Astrocyte (in vitro differentiated cells and primary cell): ENCODE results near the gene DNASE1L3. TPM values are rescaled to one million over a fixed set of nuclear protein-coding genes. Genes with fewer than 3 reads are reported as not detected.

Experiments used
- DNase-seq: peaks from one replicate; pipeline ENCODE4 v3.0.0-alpha.2; 2010; ENCODE audit warnings: low read depth
- FAIRE-seq: peaks from 2 replicates; lab custom pipeline; 2011; peaks lifted over from hg19 to GRCh38; lab: Jason Lieb, UNC
- H2AFZ ChIP-seq: 2 replicates; pipeline ENCODE4 v1.6.0; 2012; ENCODE audit warnings: low read depth, low read length, inconsistent platforms
- H3K27ac ChIP-seq: 2 replicates; pipeline ENCODE4 v1.5.1; 2011; ENCODE audit warnings: low read depth, low read length, inconsistent platforms
- H3K27me3 ChIP-seq: 2 replicates; pipeline ENCODE4 v1.6.0; 2011; ENCODE audit warnings: low read length, inconsistent platforms; ENCODE audit not compliant: insufficient read depth
- H3K36me3 ChIP-seq: 2 replicates; pipeline ENCODE4 v1.5.1; 2011; ENCODE audit warnings: low read length, inconsistent platforms; ENCODE audit not compliant: insufficient read depth
- H3K4me1 ChIP-seq: 2 replicates; pipeline ENCODE4 v1.5.1; 2011; ENCODE audit warnings: low read length, inconsistent platforms; ENCODE audit not compliant: insufficient read depth
- H3K4me2 ChIP-seq: 2 replicates; pipeline ENCODE4 v1.6.0; 2012; ENCODE audit warnings: low read length, inconsistent platforms
- H3K4me3 ChIP-seq: 2 replicates; pipeline ENCODE4 v1.5.1; 2011; ENCODE audit warnings: low read depth, mild to moderate bottlenecking, low read length, inconsistent platforms; ENCODE audit not compliant: insufficient read depth
- H3K79me2 ChIP-seq: 2 replicates; pipeline ENCODE4 v1.6.0; 2012; ENCODE audit warnings: mild to moderate bottlenecking, low read length, inconsistent platforms; ENCODE audit not compliant: insufficient read depth
- H3K9ac ChIP-seq: 2 replicates; pipeline ENCODE4 v1.6.0; 2012; ENCODE audit warnings: mild to moderate bottlenecking, low read length, inconsistent platforms
- H3K9me3 ChIP-seq: 2 replicates; pipeline ENCODE4 v1.5.1; 2012; ENCODE audit warnings: low read depth, mild to moderate bottlenecking, low read length, inconsistent platforms; ENCODE audit not compliant: insufficient read depth
- H4K20me1 ChIP-seq: 2 replicates; pipeline ENCODE4 v1.6.0; 2012; ENCODE audit warnings: low read length, inconsistent platforms; ENCODE audit not compliant: insufficient read depth
- H3K27ac Mint-ChIP-seq: one replicate; pipeline ENCODE4 v1.8.0; 2021; ENCODE audit warnings: mild to moderate bottlenecking, mixed read lengths; ENCODE audit not compliant: unreplicated experiment
- H3K27me3 Mint-ChIP-seq: one replicate; pipeline ENCODE4 v1.8.0; 2021; ENCODE audit warnings: low read depth, mixed read lengths; ENCODE audit not compliant: unreplicated experiment
- H3K36me3 Mint-ChIP-seq: one replicate; pipeline ENCODE4 v1.8.0; 2021; ENCODE audit warnings: low read depth, mixed read lengths; ENCODE audit not compliant: unreplicated experiment
- H3K4me1 Mint-ChIP-seq: one replicate; pipeline ENCODE4 v1.8.0; 2021; ENCODE audit warnings: low read depth, mixed read lengths; ENCODE audit not compliant: unreplicated experiment
- H3K4me3 Mint-ChIP-seq: one replicate; pipeline ENCODE4 v1.8.0; 2021; ENCODE audit warnings: mild to moderate bottlenecking, moderate library complexity, mixed read lengths; ENCODE audit not compliant: unreplicated experiment
- H3K9me3 Mint-ChIP-seq: one replicate; pipeline ENCODE4 v1.8.0; 2021; ENCODE audit warnings: mild to moderate bottlenecking, mixed read lengths; ENCODE audit not compliant: unreplicated experiment
- CTCF ChIP-seq: IDR thresholded peaks from 2 replicates; pipeline ENCODE4 v1.5.1; 2011; ENCODE audit warnings: low read depth, mild to moderate bottlenecking, inconsistent platforms, low read length, moderate library complexity; ENCODE audit not compliant: insufficient read depth
- EZH2 ChIP-seq: IDR thresholded peaks from 2 replicates; pipeline ENCODE4 v1.6.1; 2012; ENCODE audit warnings: mild to moderate bottlenecking, low read length, inconsistent platforms; ENCODE audit not compliant: insufficient read depth
- total RNA-seq: library from RNA; stranded (reverse); gene quantifications from 2 replicates; pipeline ENCODE4 v1.2.1, GENCODE V29; 2021

Gene DNASE1L3
- total RNA-seq, 1 donor from 2014 or later = not detected

DNA sequence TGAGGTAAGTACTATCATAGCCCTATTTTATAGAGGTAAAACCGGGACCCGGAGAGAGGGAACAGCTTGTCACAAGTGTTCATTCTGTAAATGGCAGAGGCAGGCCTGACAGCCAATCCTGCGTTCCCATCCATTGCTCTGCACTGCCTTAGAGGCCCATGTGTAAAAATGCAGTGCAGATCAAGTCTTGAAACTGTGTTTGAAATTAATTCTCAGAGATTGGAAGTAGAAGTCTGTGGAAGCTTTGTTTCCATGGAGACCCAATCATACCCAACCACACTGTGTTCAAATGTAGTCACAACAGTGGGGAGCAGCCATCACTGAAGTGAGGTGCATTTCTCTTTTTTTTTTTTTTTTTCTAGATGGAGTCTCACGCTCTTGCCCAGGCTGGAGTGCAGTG, 13.1 kb upstream of the DNASE1L3 start:
- H3K4me1 ChIP-seq = no peaks in the 10 kb centered on the region
- no peak overlapping the region for H3K27ac ChIP-seq
- H3K9me3 ChIP-seq = no peaks in the 10 kb centered on the region
- FAIRE-seq = no peak
- Mint-ChIP-seq H3K9me3 (peaks cover 7% of the 10 kb centered on the region), H3K4me1 (peaks cover 5% of the 10 kb centered on the region), H3K27ac (no peak overlapping the region), H3K27me3 (peaks cover 54% of the 10 kb centered on the region), H3K4me3 (no peak overlapping the region), H3K36me3 (no peaks in the 10 kb centered on the region)
- TF ChIP-seq CTCF = no peak
- TF ChIP-seq EZH2 = no peak
- H3K4me2 ChIP-seq = no peak overlapping the region
- H3K36me3 ChIP-seq = no peaks in the 10 kb centered on the region
- no peak overlapping the region for H2AFZ ChIP-seq
- no peaks in the 10 kb centered on the region for H3K79me2 ChIP-seq
- no peak overlapping the region for H3K9ac ChIP-seq
- H3K4me3 ChIP-seq = no peak overlapping the region
- no peaks in the 10 kb centered on the region for H4K20me1 ChIP-seq
- H3K27me3 ChIP-seq = peaks cover 10% of the 10 kb centered on the region
- DNase-seq = no peak

DNA sequence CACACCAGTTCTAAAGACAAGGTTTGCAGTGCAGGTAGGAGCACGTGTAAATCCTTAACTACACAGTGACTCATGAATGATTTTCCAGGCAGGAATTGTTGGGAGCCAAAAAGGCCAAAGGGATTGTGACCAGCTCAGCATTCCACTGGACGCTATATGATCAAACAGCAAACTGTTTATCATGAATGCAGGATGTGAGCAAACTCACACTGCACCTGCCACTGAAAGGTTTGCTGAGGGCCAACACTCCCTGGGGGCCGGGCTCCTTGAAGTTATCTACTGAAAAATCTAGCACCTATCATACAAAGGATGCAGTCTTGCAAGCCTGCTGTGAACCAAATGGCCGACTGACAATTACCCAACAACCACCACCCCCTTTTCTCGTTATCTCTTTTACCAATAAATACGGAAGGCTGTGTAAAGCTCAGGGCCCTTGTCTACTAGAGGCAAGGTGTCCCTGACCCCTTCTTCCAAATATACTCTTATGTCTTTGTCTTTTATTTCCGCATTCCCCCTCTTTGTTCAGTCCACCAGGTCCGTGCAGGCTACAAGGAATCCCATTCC, 11.5 kb upstream of the DNASE1L3 start:
- H3K9me3 ChIP-seq = no peaks in the 10 kb centered on the region
- TF ChIP-seq CTCF (no peak), EZH2 (no peak)
- no peak overlapping the region for H3K9ac ChIP-seq
- no peak overlapping the region for H3K4me3 Mint-ChIP-seq
- H3K27ac Mint-ChIP-seq = no peak overlapping the region
- no peaks in the 10 kb centered on the region for H3K36me3 ChIP-seq
- H3K36me3 Mint-ChIP-seq = no peaks in the 10 kb centered on the region
- no peaks in the 10 kb centered on the region for H3K79me2 ChIP-seq
- H3K9me3 Mint-ChIP-seq = peaks cover 9% of the 10 kb centered on the region
- DNase-seq (no peak), FAIRE-seq (no peak)
- no peak overlapping the region for H3K4me3 ChIP-seq
- peaks cover 5% of the 10 kb centered on the region for H3K4me1 ChIP-seq
- no peaks in the 10 kb centered on the region for H4K20me1 ChIP-seq
- H3K27me3 ChIP-seq = peaks cover 9% of the 10 kb centered on the region
- no peak overlapping the region for H3K27ac ChIP-seq
- H3K27me3 Mint-ChIP-seq = peaks cover 53% of the 10 kb centered on the region
- H3K4me1 Mint-ChIP-seq = peaks cover 8% of the 10 kb centered on the region
- no peak overlapping the region for H3K4me2 ChIP-seq
- no peak overlapping the region for H2AFZ ChIP-seq

- no peak overlapping the region for H3K27ac ChIP-seq
- DNase-seq = no peak
- no peaks in the 10 kb centered on the region for H3K36me3 ChIP-seq
- H3K4me1 ChIP-seq = peaks cover 6% of the 10 kb centered on the region
- H3K4me1 Mint-ChIP-seq = peaks cover 10% of the 10 kb centered on the region
- H3K9me3 Mint-ChIP-seq = peaks cover 10% of the 10 kb centered on the region
- no peak for TF ChIP-seq EZH2
- no peak for TF ChIP-seq CTCF
- no peak overlapping the region for H3K4me3 ChIP-seq
- H3K27me3 Mint-ChIP-seq = peaks cover 54% of the 10 kb centered on the region
- no peak overlapping the region for H2AFZ ChIP-seq
- FAIRE-seq = no peak
- no peak overlapping the region for H3K9ac ChIP-seq
- H3K79me2 ChIP-seq = no peaks in the 10 kb centered on the region
- H3K27ac Mint-ChIP-seq = no peak overlapping the region
- H3K4me2 ChIP-seq = no peak overlapping the region
- H3K9me3 ChIP-seq = no peaks in the 10 kb centered on the region
- H4K20me1 ChIP-seq = no peaks in the 10 kb centered on the region
- H3K36me3 Mint-ChIP-seq = no peaks in the 10 kb centered on the region
- no peak overlapping the region for H3K4me3 Mint-ChIP-seq
- H3K27me3 ChIP-seq = peaks cover 10% of the 10 kb centered on the region
These were observed 8.1 kb upstream of the DNASE1L3 start for GRCh38 chr3:58218904-58219303.
